DLD1 (cell line): ENCODE results near the gene MORC1.

Source experiments
- in situ Hi-C: cut with HindIII; loops from 2 replicates; pipeline ENCODE4 v1.10.0; 2017; ENCODE audit warnings: low sequenced_read_pairs

Gene MORC1

GRCh38 chr3:108947855-108948254 is 170.1 kb downstream of the MORC1 start:
- in situ Hi-C loops: no loop called here

- in situ Hi-C loops: no loop called here
Measured at GRCh38 chr3:108946292-108947285, 171.3 kb downstream of the MORC1 start.

GRCh38 chr3:108940568-108941263 is 177.2 kb downstream of the MORC1 start:
- in situ Hi-C loops: no loop called here

GRCh38 chr3:108940166-108940565 is 177.8 kb downstream of the MORC1 start:
- in situ Hi-C loops: no loop called here

- in situ Hi-C loops: no loop called here
Measured at GRCh38 chr3:108936924-108937689, 180.8 kb downstream of the MORC1 start.

- in situ Hi-C loops: no loop called here
Measured at GRCh38 chr3:108931035-108931434, 186.9 kb downstream of the MORC1 start.

GRCh38 chr3:108918866-108919265 is 199.1 kb downstream of the MORC1 start:
- in situ Hi-C loops: loop anchor here (25.0 kb wide), 1 partner anchor 257 kb away; no protein-coding TSS in a partner anchor

GRCh38 chr3:108914774-108915641 is 202.9 kb downstream of the MORC1 start:
- in situ Hi-C loops: loop anchor here (25.0 kb wide), 1 partner anchor 253 kb away; no protein-coding TSS in a partner anchor

GRCh38 chr3:108909799-108910198 is 208.1 kb downstream of the MORC1 start:
- in situ Hi-C loops: loop anchor here (25.0 kb wide), 1 partner anchor 247 kb away; no protein-coding TSS in a partner anchor
